RWPE2 (cell line): Measurements from ENCODE around the gene SUPT3H.

Experiments
- ATAC-seq: fragments of 200-7000 bp; cut with Tn5 transposase; 3 replicates; pipeline ENCODE4 v1.9.1; 2021; ENCODE audit warnings: low read depth
- DNase-seq: peaks from one replicate; pipeline ENCODE4 v3.0.0-alpha.2; 2020; ENCODE audit warnings: low spot score
- H3K27ac ChIP-seq: fragments of 450-650 bp; 2 replicates; pipeline ENCODE4 v1.5.1; 2017; ENCODE audit warnings: mild to moderate bottlenecking; ENCODE audit not compliant: poor library complexity, severe bottlenecking
- H3K27me3 ChIP-seq: fragments of 250-450 bp; sonication (Bioruptor Pico); 2 replicates; pipeline ENCODE4 v1.5.1; 2021; ENCODE audit warnings: mild to moderate bottlenecking, moderate library complexity; ENCODE audit not compliant: insufficient read depth, poor library complexity, severe bottlenecking
- H3K36me3 ChIP-seq: fragments of 250-450 bp; sonication (Bioruptor Pico); 2 replicates; pipeline ENCODE4 v1.5.1; 2020; ENCODE audit warnings: low read depth, mild to moderate bottlenecking, moderate library complexity
- H3K4me1 ChIP-seq: fragments of 250-450 bp; sonication (Bioruptor Pico); 2 replicates; pipeline ENCODE4 v1.5.1; 2021; ENCODE audit warnings: mild to moderate bottlenecking, moderate library complexity; ENCODE audit not compliant: insufficient read depth, poor library complexity, severe bottlenecking
- H3K4me3 ChIP-seq: fragments of 250-450 bp; sonication (Bioruptor Pico); 2 replicates; pipeline ENCODE4 v1.5.1; 2021; ENCODE audit warnings: mild to moderate bottlenecking, moderate library complexity; ENCODE audit not compliant: severe bottlenecking
- H3K9me3 ChIP-seq: fragments of 250-450 bp; sonication (Bioruptor Pico); 2 replicates; pipeline ENCODE4 v1.5.1; 2021; ENCODE audit warnings: mild to moderate bottlenecking, moderate library complexity; ENCODE audit not compliant: severe bottlenecking
- CTCF ChIP-seq: fragments of 450-650 bp; IDR thresholded peaks from one replicate; pipeline ENCODE4 v1.5.1; 2017; ENCODE audit warnings: mild to moderate bottlenecking, moderate library complexity; ENCODE audit not compliant: poor library complexity, severe bottlenecking

The SUPT3H gene

GRCh38 chr6:45222380-45222779 lies 155.4 kb downstream of the SUPT3H start:
- Histone ChIP-seq H3K36me3 (no peaks in the 10 kb centered on the region), H3K27ac (no peak overlapping the region), H3K27me3 (no peaks in the 10 kb centered on the region), H3K4me1 (no peaks in the 10 kb centered on the region), H3K4me3 (no peak overlapping the region), H3K9me3 (no peaks in the 10 kb centered on the region)
- DNase-seq (no peak), ATAC-seq (no peak)
- TF ChIP-seq CTCF = no peak

GRCh38 chr6:45215759-45216158 lies 162.0 kb downstream of the SUPT3H start:
- no peaks in the 10 kb centered on the region for H3K4me1 ChIP-seq
- no peak overlapping the region for H3K4me3 ChIP-seq
- no peak overlapping the region for H3K27ac ChIP-seq
- H3K36me3 ChIP-seq = no peaks in the 10 kb centered on the region
- no peak for ATAC-seq
- DNase-seq = no peak
- H3K9me3 ChIP-seq = no peaks in the 10 kb centered on the region
- no peak for TF ChIP-seq CTCF
- H3K27me3 ChIP-seq = no peaks in the 10 kb centered on the region

- no peak for ATAC-seq
- no peak for TF ChIP-seq CTCF
- Histone ChIP-seq H3K4me1 (no peaks in the 10 kb centered on the region), H3K36me3 (no peaks in the 10 kb centered on the region), H3K9me3 (no peaks in the 10 kb centered on the region), H3K27ac (no peak overlapping the region), H3K4me3 (no peak overlapping the region), H3K27me3 (no peaks in the 10 kb centered on the region)
- no peak for DNase-seq
Measured at GRCh38 chr6:45212976-45213375, 164.8 kb downstream of the SUPT3H start.

GRCh38 chr6:45209762-45210161 lies 168.0 kb downstream of the SUPT3H start:
- Histone ChIP-seq H3K27ac (no peak overlapping the region), H3K27me3 (no peaks in the 10 kb centered on the region), H3K4me1 (no peaks in the 10 kb centered on the region), H3K36me3 (no peaks in the 10 kb centered on the region), H3K4me3 (no peak overlapping the region), H3K9me3 (no peaks in the 10 kb centered on the region)
- ATAC-seq (no peak), DNase-seq (no peak)
- TF ChIP-seq CTCF = no peak

GRCh38 chr6:45206793-45207492 lies 170.8 kb downstream of the SUPT3H start:
- Histone ChIP-seq H3K4me3 (no peak overlapping the region), H3K4me1 (no peaks in the 10 kb centered on the region), H3K9me3 (no peaks in the 10 kb centered on the region), H3K36me3 (no peaks in the 10 kb centered on the region), H3K27me3 (no peaks in the 10 kb centered on the region), H3K27ac (no peak overlapping the region)
- no peak for ATAC-seq
- no peak for DNase-seq
- TF ChIP-seq CTCF = no peak
